MCF 10A (cell line): ENCODE data around the gene IQCB1. TPM values are rescaled to one million over a fixed set of nuclear protein-coding genes. Genes with fewer than 3 reads are reported as not detected.

Experiments
- BruUV-seq: library from RNA; stranded (reverse); fragments of 400-500 nt; replicated peaks from 2 replicates; lab custom pipeline; 2021; lab: Mats Ljungman, UMichigan
- CTCF ChIA-PET: fragments of 300-600 bp; sonication (Branson Sonifier 250); formaldehyde crosslinking; extraction: SDS; loops from one replicate; lab custom pipeline; 2021; ENCODE audit warnings: antibody characterized with exemption, inconsistent platforms; lab: Yijun Ruan, JAX
- POLR2A ChIA-PET: fragments of 300-600, 350-650 bp; sonication (Branson Sonifier 250); formaldehyde crosslinking; extraction: SDS; loops from one replicate; lab custom pipeline; 2020; ENCODE audit warnings: antibody characterized with exemption, inconsistent platforms; lab: Yijun Ruan, JAX
- DNase-seq: peaks from one replicate; pipeline ENCODE4 v3.0.0-alpha.2; 2018; ENCODE audit not compliant: unreplicated experiment
- H3K27ac Mint-ChIP-seq: one replicate; pipeline ENCODE4 v1.8.0; 2022; ENCODE audit warnings: mild to moderate bottlenecking, low read depth, mixed read lengths; ENCODE audit not compliant: unreplicated experiment
- H3K27me3 Mint-ChIP-seq: one replicate; pipeline ENCODE4 v1.8.0; 2022; ENCODE audit warnings: mixed read lengths; ENCODE audit not compliant: insufficient read depth, unreplicated experiment
- H3K36me3 Mint-ChIP-seq: one replicate; pipeline ENCODE4 v1.8.0; 2022; ENCODE audit warnings: mild to moderate bottlenecking, moderate library complexity, mixed read lengths; ENCODE audit not compliant: insufficient read depth, unreplicated experiment
- H3K4me1 Mint-ChIP-seq: one replicate; pipeline ENCODE4 v1.8.0; 2022; ENCODE audit warnings: mixed read lengths; ENCODE audit not compliant: insufficient read depth, unreplicated experiment
- H3K4me3 Mint-ChIP-seq: one replicate; pipeline ENCODE4 v1.8.0; 2022; ENCODE audit warnings: mild to moderate bottlenecking, moderate library complexity, mixed read lengths; ENCODE audit not compliant: unreplicated experiment
- H3K9me3 Mint-ChIP-seq: one replicate; pipeline ENCODE4 v1.8.0; 2022; ENCODE audit warnings: mixed read lengths; ENCODE audit not compliant: unreplicated experiment
- intact Hi-C: fragments of 100-400 bp; cut with micrococcal nuclease; formaldehyde crosslinking; loops from 2 replicates; pipeline ENCODE4 v1.14.1; 2022
- total RNA-seq: library from RNA; stranded (reverse); gene quantifications from 2 replicates; pipeline ENCODE4 v1.2.3, GENCODE V29; 2022
- TF ChIP-seq, protein P1 (sequence below): fragments of 200-600 bp; IDR thresholded peaks from one replicate; pipeline ENCODE4 v1.8.0; 2022; ENCODE audit warnings: antibody characterized with exemption, mild to moderate bottlenecking; ENCODE audit not compliant: unreplicated experiment

Gene IQCB1
- total RNA-seq, 1 experiment from 2014 or later: 33.5 TPM

DNA sequence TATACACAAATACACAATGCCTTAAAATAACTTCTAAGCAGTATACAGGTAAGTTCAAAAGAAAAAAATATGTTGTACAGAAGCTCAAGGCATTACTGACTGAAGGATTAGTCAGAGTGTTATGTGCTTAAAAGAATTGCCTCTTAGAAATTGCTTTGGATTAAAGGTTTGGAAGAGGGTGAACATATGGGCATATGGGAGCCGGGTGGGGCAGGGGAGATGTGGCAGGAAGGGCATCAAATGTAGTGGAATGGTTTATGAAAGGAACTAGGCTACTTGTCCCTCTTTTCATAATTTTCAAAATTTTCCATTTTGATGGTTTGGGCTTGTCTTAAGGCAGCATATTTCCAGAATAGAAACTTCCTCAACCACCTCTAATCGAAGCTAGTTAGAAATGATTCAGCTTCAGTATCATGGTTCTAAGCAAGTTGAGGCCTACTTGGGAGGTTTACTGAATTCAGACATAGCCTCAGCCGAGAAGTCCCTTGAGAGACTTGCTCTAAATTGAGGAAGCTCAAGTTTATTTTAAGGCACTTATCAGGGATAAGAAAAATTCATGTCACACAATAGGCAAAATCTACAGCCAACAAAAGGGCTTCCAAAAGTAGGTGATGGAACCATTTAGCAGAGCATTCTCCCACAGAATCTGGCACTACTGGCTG lies 75.2 kb downstream of the IQCB1 start:
- POLR2A ChIA-PET: interaction anchor here (1.1 to 1.7 kb wide), 2 partner anchors 9 to 12 kb away, joined by 4 to 6 read pairs; no protein-coding TSS in a partner anchor
- intact Hi-C loops: no loop called here
- Mint-ChIP-seq H3K4me1 (no peaks in the 10 kb centered on the region), H3K9me3 (no peaks in the 10 kb centered on the region), H3K4me3 (no peak overlapping the region), H3K27ac (no peak overlapping the region), H3K36me3 (no peaks in the 10 kb centered on the region), H3K27me3 (no peaks in the 10 kb centered on the region)
- CTCF ChIA-PET: no interaction called here
- TF ChIP-seq, protein P1, sequence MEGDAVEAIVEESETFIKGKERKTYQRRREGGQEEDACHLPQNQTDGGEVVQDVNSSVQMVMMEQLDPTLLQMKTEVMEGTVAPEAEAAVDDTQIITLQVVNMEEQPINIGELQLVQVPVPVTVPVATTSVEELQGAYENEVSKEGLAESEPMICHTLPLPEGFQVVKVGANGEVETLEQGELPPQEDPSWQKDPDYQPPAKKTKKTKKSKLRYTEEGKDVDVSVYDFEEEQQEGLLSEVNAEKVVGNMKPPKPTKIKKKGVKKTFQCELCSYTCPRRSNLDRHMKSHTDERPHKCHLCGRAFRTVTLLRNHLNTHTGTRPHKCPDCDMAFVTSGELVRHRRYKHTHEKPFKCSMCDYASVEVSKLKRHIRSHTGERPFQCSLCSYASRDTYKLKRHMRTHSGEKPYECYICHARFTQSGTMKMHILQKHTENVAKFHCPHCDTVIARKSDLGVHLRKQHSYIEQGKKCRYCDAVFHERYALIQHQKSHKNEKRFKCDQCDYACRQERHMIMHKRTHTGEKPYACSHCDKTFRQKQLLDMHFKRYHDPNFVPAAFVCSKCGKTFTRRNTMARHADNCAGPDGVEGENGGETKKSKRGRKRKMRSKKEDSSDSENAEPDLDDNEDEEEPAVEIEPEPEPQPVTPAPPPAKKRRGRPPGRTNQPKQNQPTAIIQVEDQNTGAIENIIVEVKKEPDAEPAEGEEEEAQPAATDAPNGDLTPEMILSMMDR: no peak
- no TSS peak for BruUV-seq
- DNase-seq: no peak

DNA sequence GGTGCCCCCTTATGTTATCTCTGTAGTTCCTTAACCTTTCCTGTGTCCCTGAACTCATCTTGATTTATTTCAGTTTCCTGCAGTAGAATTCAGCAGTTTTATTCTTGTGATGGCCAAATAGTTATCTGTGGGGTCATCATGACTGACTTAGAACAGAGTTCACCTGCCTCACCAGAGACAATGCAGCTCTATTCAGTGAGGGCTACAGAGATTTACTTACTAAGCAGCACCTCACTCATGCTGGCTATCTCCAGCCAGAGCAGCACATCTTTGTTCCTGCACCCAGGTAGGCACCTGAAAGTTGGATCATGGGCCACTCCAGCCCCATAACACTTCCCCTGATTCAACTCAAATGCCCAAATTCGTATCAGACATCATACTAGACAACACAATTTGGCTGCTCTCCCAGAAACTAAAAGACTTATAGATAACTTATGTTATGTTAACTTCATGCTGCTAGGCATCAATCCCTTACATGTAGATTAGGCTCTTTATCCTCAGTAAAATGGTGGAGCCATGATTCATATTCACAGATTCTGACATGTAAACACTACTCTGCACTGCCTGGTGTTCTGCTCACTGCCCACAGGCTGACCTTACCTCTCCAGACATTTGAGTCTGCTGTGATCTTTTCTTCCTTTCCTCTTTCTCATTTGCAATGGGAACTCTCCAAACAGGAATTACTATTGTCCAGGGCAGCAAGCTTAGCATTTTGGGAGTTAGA lies 76.0 kb downstream of the IQCB1 start:
- intact Hi-C loops: no loop called here
- ChIA-PET CTCF (no interaction called here), POLR2A (interaction anchor here (1.1 to 1.7 kb wide), 2 partner anchors 8 to 13 kb away, joined by 4 to 6 read pairs; no protein-coding TSS in a partner anchor)
- TF ChIP-seq, protein P1: no peak
- BruUV-seq: no TSS peak
- Mint-ChIP-seq H3K9me3 (no peaks in the 10 kb centered on the region), H3K4me3 (no peak overlapping the region), H3K36me3 (no peaks in the 10 kb centered on the region), H3K4me1 (no peaks in the 10 kb centered on the region), H3K27me3 (no peaks in the 10 kb centered on the region), H3K27ac (no peak overlapping the region)
- DNase-seq: no peak

DNA sequence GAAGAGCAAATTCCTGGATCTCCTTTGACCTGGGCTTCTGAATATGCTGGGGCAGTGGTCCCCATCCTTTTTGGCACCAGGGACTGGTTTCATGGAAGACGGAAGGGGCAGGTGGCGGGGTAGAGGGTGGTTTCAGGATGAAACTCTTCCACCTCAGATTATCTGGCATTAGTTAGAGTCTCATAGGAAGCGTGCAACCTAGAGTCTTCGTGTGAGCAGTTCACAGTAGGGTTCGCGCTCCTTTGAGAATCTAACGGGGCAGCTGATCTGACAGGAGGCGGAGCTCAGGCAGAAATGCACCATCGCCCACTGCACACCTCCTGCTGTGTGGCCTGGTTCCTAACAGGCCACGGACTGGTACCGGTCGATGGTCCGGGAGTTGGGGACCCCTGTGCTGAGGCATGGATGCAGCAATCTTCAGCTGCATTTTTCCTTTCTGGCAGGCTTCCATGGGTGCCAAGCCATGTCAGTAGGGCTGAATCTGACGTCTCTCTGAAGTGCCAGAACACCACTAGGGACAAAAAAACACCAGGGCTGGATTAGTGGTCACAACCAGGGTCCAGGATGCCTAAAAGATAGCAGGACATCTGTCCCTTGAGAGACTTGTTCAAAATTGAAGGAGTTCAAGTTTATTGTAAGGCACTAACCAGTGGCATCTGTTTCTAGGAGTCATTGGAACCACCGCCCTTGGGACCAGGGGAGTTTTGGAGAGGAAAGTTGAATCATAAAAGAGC lies 76.9 kb downstream of the IQCB1 start:
- BruUV-seq: no TSS peak
- CTCF ChIA-PET: no interaction called here
- intact Hi-C loops: no loop called here

More for the DNA sequence above, 76.9 kb downstream of the IQCB1 start:
- no peak for DNase-seq
- no peaks in the 10 kb centered on the region for H3K4me1 Mint-ChIP-seq
- TF ChIP-seq, protein P1: no peak
- H3K36me3 Mint-ChIP-seq: no peaks in the 10 kb centered on the region
- H3K27ac Mint-ChIP-seq: no peak overlapping the region
- H3K27me3 Mint-ChIP-seq: peaks cover 1% of the 10 kb centered on the region
- POLR2A ChIA-PET: no interaction called here
- no peaks in the 10 kb centered on the region for H3K9me3 Mint-ChIP-seq
- no peak overlapping the region for H3K4me3 Mint-ChIP-seq
